Activated CD8-positive, alpha-beta memory T cell treated with anti-CD3 and anti-CD28 coated beads for 1 hour (primary cell): ENCODE measurements around the gene FLNC.

Source experiments
- DNase-seq, 2 donors: peaks; one replicate each; pipeline ENCODE4 v3.0.0-alpha.2; 2020; ENCODE audit warnings: low read depth in 1 of 2; ENCODE audit errors: extremely low read depth in 1 of 2

Gene FLNC

GRCh38 chr7:128800567-128800966 lies 29.6 kb upstream of the FLNC start:
- no peak for DNase-seq

- no peak for DNase-seq
These were observed 29.2 kb upstream of the FLNC start for GRCh38 chr7:128801003-128801402.

GRCh38 chr7:128801667-128802418 lies 28.4 kb upstream of the FLNC start:
- DNase-seq, result no peak

GRCh38 chr7:128804484-128804883 lies 25.7 kb upstream of the FLNC start:
- DNase-seq, result no peak

- DNase-seq, result no peak
These were observed 25.0 kb upstream of the FLNC start for GRCh38 chr7:128805225-128805624.

GRCh38 chr7:128807191-128807590 lies 23.0 kb upstream of the FLNC start:
- DNase-seq, result no peak

- DNase-seq, result no peak
These were observed 20.8 kb upstream of the FLNC start for GRCh38 chr7:128809363-128809762.

GRCh38 chr7:128810473-128810872 lies 19.7 kb upstream of the FLNC start:
- DNase-seq, result no peak

- no peak for DNase-seq
These were observed 19.2 kb upstream of the FLNC start for GRCh38 chr7:128810997-128811396.

GRCh38 chr7:128811631-128812430 lies 18.4 kb upstream of the FLNC start:
- DNase-seq, result no peak

GRCh38 chr7:128812514-128813168 lies 17.6 kb upstream of the FLNC start:
- DNase-seq, result no peak

GRCh38 chr7:128814499-128814898 lies 15.7 kb upstream of the FLNC start:
- no peak for DNase-seq

- no peak for DNase-seq
These were observed 14.8 kb upstream of the FLNC start for GRCh38 chr7:128815289-128815942.

- DNase-seq, result no peak
These were observed 11.5 kb upstream of the FLNC start for GRCh38 chr7:128818694-128819093.

GRCh38 chr7:128821724-128822123 lies 8.5 kb upstream of the FLNC start:
- DNase-seq, result no peak

- DNase-seq, result no peak
These were observed 3.7 kb upstream of the FLNC start for GRCh38 chr7:128826512-128826911.

- no peak for DNase-seq
These were observed 3.3 kb upstream of the FLNC start for GRCh38 chr7:128826916-128827247.

GRCh38 chr7:128827248-128827958 lies 2.8 kb upstream of the FLNC start:
- no peak for DNase-seq

- DNase-seq, result no peak
These were observed 2.1 kb upstream of the FLNC start for GRCh38 chr7:128827971-128828711.
